Lung microvascular endothelial cell (primary cell): ENCODE results near the gene CXCL12. TPM values are rescaled to one million over a fixed set of nuclear protein-coding genes. Genes with fewer than 3 reads are reported as not detected.
A peak's percentile ranks its signal among the peaks of the same experiment; 100 is the strongest.

ENCODE experiments used
- DNase-seq, 2 donors: peaks; one replicate each; pipeline versions ENCODE4 v3.0.0 to v3.0.0-alpha.2; 2010; ENCODE audit warnings: low read depth in 2 of 2
- total RNA-seq: library from RNA; depleted of rRNA; stranded (reverse); fragments of >200 nt; gene quantifications from 2 replicates; pipeline ENCODE4 v1.2.1, GENCODE V29; 2014

The CXCL12 gene
- total RNA-seq, 1 donor from 2014 or later, result 7.1 TPM

DNA sequence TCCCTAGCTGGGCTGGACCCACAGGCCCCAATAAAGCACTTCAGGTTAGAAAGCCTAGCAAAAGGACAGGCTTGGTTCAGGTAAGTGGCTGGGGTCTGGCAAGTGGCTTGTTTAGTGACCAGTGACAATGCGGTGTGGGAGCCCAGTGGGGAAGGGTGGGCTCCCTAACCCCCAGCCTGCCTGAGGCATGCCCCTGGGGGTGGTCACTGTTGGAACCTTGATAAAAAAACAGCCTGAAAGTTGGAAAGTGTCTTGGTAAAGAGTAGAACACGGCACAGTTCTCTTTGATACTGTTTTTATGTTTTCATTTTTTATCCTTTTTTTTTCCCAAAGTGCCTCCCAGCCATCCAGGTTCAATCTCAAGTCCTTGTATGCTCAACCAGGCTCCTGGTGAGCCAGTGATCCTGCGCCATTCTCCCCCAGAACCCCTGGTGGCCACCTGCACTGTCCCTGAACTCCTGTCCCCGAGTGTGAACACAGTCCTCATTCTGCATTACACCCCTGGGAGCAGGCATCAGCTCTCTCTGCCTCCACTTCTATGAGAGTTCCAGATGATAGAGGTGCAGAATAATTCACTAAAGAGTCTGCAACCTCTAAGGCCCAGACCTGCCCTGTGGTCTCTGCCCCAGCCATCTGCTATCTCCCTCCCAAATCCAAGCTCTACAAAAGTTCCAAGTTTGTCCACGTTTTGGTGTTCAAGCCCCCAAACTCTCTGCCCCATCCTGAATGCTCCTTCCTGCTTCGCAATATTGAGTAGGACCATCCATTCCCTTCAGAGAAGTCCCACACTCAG lies 15.0 kb upstream of the CXCL12 start:
- no peak for DNase-seq

DNA sequence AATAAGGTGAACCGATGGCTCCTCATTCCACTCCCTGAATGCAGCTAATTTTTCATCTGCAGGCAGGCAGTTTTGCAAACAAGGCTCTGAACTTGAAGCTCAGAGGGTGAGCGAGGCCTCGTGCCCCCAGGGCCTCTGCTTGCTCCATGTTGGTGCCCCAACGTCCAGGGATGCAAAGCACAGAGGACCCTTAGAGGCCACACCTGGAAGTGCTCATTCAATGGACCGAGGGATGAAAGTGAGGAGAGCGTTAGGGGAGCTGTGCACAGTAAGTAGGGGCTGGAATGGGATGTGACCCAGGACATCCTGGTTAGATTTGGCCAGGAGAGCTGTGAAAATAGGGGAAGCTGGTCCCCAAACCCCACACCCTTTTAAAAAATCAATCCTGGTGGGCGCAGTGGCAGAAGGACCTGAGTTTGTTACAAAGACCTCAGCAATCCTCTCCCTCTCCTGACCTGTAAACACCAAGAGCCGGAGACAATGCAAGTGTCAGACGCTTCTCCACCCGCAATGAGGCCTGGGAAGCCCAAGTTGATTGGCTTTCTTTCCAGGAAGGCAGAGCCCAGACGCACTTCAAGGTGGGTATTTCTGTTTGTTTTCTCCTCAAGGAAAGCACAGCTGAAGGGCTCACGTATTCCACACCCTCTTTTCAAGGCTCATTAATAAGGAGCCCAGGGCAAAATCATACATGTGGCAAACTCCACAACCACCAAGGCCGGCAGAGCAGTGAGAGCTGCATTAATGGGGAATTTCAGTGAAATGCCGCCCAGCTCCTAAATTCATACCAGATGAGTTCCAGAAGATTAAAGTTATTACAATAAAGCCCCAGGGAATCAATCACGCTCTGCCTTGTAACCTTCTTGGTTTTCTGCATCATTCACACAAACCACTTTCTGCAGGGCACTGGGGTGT lies 14.1 kb upstream of the CXCL12 start:
- DNase-seq, result no peak

DNA sequence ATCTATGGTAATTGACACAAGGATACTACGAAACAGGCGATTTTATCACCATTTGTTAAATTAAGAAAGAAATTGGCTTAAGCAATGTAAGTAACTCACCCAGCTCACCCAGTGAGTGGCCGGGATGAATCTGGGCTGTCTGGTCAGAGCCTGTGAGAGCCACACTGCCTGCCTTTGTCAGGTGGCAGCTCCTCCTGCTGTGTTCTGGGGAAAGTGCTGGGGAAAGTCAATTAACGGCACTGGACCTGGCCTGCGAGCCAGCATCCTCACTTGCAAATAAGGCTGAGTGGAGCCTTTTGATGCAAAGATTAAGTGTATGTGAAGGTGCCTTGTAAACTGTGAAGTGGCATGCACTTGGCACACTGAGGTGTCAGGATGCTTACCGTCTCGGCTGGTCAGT lies 13.4 kb upstream of the CXCL12 start:
- DNase-seq, result no peak

DNA sequence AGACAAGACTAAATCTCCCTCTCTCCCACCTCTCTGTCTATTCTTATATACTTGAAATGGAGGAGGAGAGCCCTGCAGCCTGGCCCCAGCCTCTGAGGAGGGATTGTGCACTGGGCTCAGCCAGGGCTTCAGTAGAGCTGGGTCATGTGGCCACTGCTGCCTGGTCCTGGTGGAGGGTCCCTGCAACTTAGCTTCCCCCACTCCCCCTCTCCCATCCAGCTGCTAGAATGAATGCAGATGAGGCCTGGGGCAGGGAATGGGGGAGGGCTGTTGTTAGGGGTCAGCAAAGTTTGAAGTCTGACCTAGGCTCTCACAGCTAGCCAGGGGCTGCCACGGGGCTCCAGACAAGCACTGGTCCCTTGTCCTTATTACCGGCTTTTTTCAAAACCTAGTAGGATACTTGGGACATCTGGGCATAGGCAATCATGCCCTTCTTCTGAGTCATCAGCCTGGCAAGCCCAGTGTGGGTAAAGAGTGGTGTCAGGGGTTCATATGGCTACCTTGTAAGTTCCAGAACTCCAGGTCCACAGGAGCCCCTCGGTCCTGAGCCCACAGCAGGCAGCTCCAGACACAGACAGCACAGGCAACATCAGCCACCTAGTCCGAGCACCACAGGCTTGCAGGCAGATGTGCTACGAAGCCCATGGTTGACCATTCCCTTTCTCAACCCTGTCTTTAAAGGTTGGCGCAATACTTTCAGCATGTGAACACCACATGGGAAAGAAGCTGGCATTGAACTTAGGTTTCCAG lies 12.8 kb upstream of the CXCL12 start:
- DNase-seq, result no peak

DNA sequence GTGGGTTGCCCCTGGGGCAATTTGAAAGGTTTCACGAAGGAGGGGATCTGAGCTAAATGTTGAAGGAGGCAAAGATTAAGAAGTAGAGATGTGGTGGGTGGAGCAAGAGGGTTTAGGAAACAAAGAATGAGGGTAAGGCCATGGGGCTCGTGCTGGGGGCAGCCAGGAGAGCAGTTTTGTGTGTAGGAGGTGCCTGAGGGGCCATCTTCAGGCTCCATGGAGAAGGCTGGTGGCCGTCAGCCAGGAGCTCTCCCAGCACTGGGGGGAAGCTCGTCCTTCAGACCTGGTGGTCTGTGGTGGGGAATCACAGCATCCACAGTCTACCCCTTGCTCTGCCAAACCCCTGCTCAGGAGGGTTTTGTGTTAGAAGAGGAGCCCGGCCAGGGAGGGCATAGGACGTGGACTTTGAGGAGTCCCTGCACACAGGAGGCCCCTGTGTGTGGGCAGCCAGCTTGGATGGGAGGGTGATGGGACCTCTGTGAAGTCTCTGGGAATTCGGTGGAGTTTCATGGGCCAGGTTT lies 11.8 kb upstream of the CXCL12 start:
- no peak for DNase-seq

DNA sequence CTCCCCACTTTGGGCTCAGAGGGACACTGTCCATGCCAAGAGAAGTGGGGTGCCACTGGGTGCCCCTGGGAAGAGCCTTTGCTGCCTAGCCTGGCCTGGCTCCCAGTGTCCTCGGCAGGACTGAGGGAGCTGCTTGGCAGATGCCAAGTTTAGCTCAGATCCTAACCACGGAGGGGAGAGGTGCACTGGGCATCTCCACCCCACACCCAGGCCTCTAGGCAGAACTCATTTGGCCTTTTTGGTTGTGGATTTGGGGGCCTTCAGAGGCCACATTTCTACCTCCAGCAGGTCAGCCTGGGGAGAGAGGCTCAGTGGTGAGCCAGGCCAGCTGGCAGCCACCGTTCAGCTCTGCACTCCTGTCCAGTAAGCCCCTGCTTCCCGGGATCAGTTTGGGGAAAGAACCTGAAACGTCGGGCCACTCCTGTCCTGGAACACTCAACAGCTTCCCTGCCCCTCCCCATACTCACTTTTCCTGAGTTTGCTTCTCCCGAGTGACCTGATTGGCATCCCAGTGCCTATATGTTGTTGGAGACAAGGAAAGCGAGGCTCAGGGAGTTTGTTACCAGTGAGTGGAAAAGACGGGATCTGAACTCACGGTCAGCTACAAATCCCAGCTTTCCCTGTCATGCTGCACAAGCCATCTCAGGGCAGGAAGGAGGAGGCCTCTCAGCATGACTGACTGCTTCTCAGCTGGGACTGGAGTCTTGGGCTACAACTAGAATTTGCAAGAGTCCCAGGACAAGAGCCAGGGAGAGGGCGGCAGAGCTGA lies 11.2 kb upstream of the CXCL12 start:
- no peak for DNase-seq

GRCh38 chr10:44395396-44395795 lies 10.5 kb upstream of the CXCL12 start:
- no peak for DNase-seq

DNA sequence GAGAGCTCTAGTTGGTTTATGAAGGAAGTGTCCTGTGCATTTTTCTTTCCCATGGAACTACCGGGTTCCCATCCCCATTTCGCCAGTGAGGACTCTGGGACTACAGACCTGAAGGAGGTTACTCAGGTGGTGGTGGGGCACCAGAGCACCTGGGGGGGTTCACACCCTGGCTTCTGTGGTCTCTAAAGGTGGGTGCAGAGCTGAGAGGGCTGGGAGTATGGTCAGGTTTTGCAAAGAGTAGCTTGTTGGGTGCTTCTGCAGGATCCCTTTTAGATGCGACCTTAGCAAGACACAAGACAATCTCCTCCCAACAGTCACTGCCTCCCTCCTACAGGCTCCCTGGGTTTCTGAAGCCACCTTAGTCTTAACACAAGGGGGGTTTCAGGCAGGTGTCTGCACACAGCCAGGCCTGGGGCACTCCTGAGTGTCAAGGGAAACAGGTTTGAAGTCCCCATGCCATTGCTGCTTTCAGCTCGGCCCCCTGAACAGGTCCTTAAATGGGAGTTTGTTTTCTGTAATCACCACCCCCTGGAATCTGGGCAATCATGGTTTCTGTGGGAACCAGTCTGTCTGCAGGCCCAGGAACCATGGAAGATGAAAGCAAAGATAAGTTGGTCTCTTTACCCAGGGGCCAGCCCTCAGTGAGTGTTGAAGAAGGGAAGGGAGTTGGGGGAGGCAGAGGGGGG lies 9.9 kb upstream of the CXCL12 start:
- no peak for DNase-seq

DNA sequence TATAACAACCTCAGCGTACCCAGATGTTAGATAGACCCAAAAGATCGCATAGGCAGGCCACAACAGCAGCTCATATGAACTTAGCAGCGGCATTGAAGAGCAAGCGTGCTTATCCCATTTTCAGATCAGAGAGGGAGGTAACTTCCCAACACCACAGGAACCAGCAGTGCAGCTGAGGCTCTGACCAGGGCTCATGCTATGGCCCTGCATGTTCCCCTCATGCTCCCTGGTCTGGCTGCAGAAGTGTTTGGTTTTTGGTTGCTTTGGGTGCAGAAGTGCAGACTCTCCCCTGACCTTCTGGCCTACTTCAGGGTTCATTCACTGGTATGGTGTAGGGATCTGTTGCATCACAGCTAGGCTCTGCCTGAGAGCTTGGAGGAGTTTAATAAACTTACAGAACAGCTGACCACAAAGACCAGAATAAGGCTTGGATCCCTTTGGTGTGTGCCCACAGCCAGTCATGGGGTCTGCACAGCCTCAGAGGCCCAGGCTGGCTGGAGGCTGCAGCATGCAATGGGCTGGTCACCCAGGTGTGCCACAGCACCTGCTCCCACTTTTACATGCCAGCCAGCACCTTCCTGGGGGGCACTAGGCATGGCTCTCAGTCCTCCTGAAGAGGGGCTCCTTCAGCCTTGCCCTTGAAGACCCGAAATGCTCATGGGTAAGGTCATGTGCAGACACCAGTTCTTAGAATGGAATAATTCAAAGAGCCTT lies 9.1 kb upstream of the CXCL12 start:
- no peak for DNase-seq

GRCh38 chr10:44393051-44393630 lies 8.2 kb upstream of the CXCL12 start:
- no peak for DNase-seq

DNA sequence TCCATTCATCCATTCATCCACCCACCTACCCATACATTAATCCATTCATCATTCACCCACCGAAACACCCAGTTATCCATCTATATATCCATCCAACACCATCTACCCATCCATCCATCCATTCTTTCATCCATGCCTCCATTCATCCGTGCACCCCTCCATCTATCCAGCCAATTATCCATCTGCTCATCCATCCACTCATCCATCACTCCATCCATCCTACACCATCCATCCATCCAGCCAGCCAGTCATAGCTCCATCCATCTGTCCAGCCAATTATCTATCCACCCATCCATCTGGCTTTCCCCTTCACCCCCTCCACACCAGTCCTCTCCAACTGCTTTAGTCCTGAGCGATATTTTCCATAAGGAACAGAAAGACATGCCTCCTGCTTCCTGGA lies 7.5 kb upstream of the CXCL12 start:
- no peak for DNase-seq

DNA sequence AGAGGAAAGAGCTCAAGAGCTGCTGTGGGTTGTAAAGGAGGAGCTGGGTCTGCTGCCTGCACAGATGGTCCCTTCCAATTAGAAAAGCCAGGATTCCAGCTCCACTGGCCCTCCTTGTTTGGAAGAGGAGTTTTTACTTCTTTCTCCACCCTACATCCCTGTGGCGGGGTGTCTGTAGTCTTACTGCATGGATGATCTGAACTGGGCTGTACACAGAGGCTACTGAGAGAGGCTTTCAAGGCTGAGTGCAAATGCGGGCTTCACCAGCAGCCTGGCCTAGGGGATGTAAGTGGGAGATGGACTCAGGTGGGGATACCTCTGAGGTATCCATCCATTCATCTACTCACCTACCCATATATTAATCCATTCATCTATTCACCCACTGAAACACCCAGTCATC lies 7.1 kb upstream of the CXCL12 start:
- DNase-seq, result no peak

- DNase-seq, result no peak
These were observed 5.7 kb upstream of the CXCL12 start for GRCh38 chr10:44390585-44391072.

- DNase-seq, result no peak
These were observed 4.7 kb upstream of the CXCL12 start for GRCh38 chr10:44389556-44389955.

- no peak for DNase-seq
These were observed 4.3 kb upstream of the CXCL12 start for GRCh38 chr10:44389150-44389549.

- DNase-seq, result no peak
These were observed 3.7 kb upstream of the CXCL12 start for GRCh38 chr10:44388641-44389040.

DNA sequence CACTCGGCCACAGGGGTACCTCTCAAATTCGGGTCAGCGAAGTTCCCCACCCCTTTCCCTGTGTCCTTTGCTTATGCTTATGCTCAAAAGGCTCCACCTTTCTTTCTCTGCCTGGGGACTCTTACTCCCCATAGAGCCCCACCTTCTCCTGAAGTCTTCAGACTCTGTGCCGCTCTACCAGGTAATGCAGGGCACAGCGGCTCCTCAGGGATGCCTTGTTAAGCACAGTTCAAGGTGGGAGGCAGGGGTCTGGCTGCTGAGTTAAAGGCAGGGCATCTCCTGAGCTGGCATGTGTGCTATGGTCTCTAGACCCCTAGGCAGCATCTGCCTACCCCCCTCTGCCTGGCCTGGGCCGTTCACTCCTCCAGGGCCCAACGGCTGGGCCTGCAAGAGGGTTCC lies 3.0 kb upstream of the CXCL12 start:
- no peak for DNase-seq

GRCh38 chr10:44386546-44387052 lies 1.7 kb upstream of the CXCL12 start:
- peak; percentile 62 to 77 for DNase-seq
